HepG2 (cell line): ENCODE data around the gene CEP63. TPM values are rescaled to one million over a fixed set of nuclear protein-coding genes. Genes with fewer than 3 reads are reported as not detected.

Experiments used
- AGO2 ChIP-seq: fragments of 200-400 bp; formaldehyde crosslinking; optimal IDR thresholded peaks from 2 replicates; pipeline ENCODE3; 2017; ENCODE audit warnings: mild to moderate bottlenecking, low read depth, low read length, moderate library complexity
- ARNTL ChIP-seq: sonication (generic); formaldehyde crosslinking; IDR thresholded peaks from 2 replicates; pipeline ENCODE4 v1.4.0; 2020; ENCODE audit warnings: mild to moderate bottlenecking, missing genetic modification reagents
- FOXO4 ChIP-seq: sonication (generic); formaldehyde crosslinking; conservative IDR thresholded peaks from 2 replicates; pipeline ENCODE4 v1.8.1; 2023; ENCODE audit warnings: missing genetic modification reagents
- HCFC1 ChIP-seq: fragments of 150-350 bp; IDR thresholded peaks from 2 replicates; pipeline ENCODE4 v1.6.1; 2014; ENCODE audit warnings: low read depth, low read length
- NCOA1 ChIP-seq: sonication (generic); formaldehyde crosslinking; IDR thresholded peaks from 2 replicates; pipeline ENCODE4 v1.9.0; 2021; ENCODE audit warnings: missing genetic modification reagents
- NKX3-1 ChIP-seq: sonication (generic); formaldehyde crosslinking; IDR thresholded peaks from 2 replicates; pipeline ENCODE4 v1.5.0; 2020; ENCODE audit warnings: missing genetic modification reagents
- REPIN1 ChIP-seq: sonication (generic); formaldehyde crosslinking; IDR thresholded peaks from 2 replicates; pipeline ENCODE4 v1.8.0; 2022; ENCODE audit warnings: missing genetic modification reagents, low read depth, mild to moderate bottlenecking, borderline replicate concordance
- RNF2 ChIP-seq: fragments of 450-650 bp; conservative IDR thresholded peaks from 2 replicates; pipeline ENCODE4 v1.6.1; 2016; ENCODE audit warnings: low read depth
- SMYD3 ChIP-seq: sonication (generic); formaldehyde crosslinking; IDR thresholded peaks from 2 replicates; pipeline ENCODE4 v1.8.1; 2023; ENCODE audit warnings: mild to moderate bottlenecking, missing genetic modification reagents
- THAP9 ChIP-seq: sonication (generic); formaldehyde crosslinking; IDR thresholded peaks from 2 replicates; pipeline ENCODE4; 2020; ENCODE audit warnings: missing genetic modification reagents, mild to moderate bottlenecking, borderline replicate concordance
- THYN1 ChIP-seq: sonication (generic); formaldehyde crosslinking; IDR thresholded peaks from 2 replicates; pipeline ENCODE4 v1.8.1; 2023; ENCODE audit warnings: low read depth, mild to moderate bottlenecking, moderate library complexity, missing genetic modification reagents, borderline replicate concordance
- ZBTB42 ChIP-seq: sonication (generic); formaldehyde crosslinking; IDR thresholded peaks from 2 replicates; pipeline ENCODE4 v1.5.0; 2020; ENCODE audit warnings: mild to moderate bottlenecking, missing genetic modification reagents
- ZNF142 ChIP-seq: sonication (generic); formaldehyde crosslinking; IDR thresholded peaks from 2 replicates; pipeline ENCODE4 v1.4.0; 2020; ENCODE audit warnings: missing genetic modification reagents
- ZNF160 ChIP-seq: sonication (generic); formaldehyde crosslinking; IDR thresholded peaks from 2 replicates; pipeline ENCODE4 v1.8.0; 2022; ENCODE audit warnings: mild to moderate bottlenecking, inconsistent platforms, missing genetic modification reagents
- ZNF20 ChIP-seq: sonication (generic); formaldehyde crosslinking; IDR thresholded peaks from 2 replicates; pipeline ENCODE4 v1.4.0; 2020; ENCODE audit warnings: mild to moderate bottlenecking, moderate library complexity, missing genetic modification reagents
- ZNF264 ChIP-seq: sonication (generic); formaldehyde crosslinking; IDR thresholded peaks from 2 replicates; pipeline ENCODE4 v1.4.0; 2020; ENCODE audit warnings: missing genetic modification reagents
- ZNF33B ChIP-seq: sonication (generic); formaldehyde crosslinking; IDR thresholded peaks from 2 replicates; pipeline ENCODE4 v1.5.1; 2020; ENCODE audit warnings: mild to moderate bottlenecking, missing genetic modification reagents
- ZNF569 ChIP-seq: sonication (generic); formaldehyde crosslinking; IDR thresholded peaks from 2 replicates; pipeline ENCODE4 v1.5.0; 2020; ENCODE audit warnings: mild to moderate bottlenecking, missing genetic modification reagents, moderate library complexity, borderline replicate concordance
- ZNF672 ChIP-seq: sonication (generic); formaldehyde crosslinking; IDR thresholded peaks from 2 replicates; pipeline ENCODE4 v1.8.1; 2022; ENCODE audit warnings: missing genetic modification reagents
- polyA plus RNA-seq, 8 experiments: library from polyadenylated mRNA; depleted of rRNA in 3 of 8; stranded (reverse) in 7 of 8; unstranded in 1 of 8; fragments of >200 nt; fragmentation: Illumina TruSeq in 4 of 8; extraction: Trizol in 4 of 8; gene quantifications; 2 replicates each; pipeline versions ENCODE4 v1.2.1 to v1.2.3, GENCODE V29; 2011 to 2016; ENCODE audit warnings: low read depth in 4 of 8, missing spikeins in 1 of 8, mixed read lengths in 1 of 8; ENCODE audit not compliant: insufficient read depth in 1 of 8
- total RNA-seq, 5 experiments: library from RNA; depleted of rRNA; stranded (reverse); fragments of >200 nt; fragmentation: Illumina TruSeq; extraction: Trizol; gene quantifications; 2 replicates each; pipeline ENCODE4 v1.2.3, GENCODE V29; 2016; ENCODE audit warnings: low read depth in 1 of 5

Gene CEP63
- total and polyA plus RNA-seq, 2 of the 13 experiments (the other 11 are each of a cell fraction or from before 2014, with no cell fraction given) = 7.2 to 18.4 TPM

DNA sequence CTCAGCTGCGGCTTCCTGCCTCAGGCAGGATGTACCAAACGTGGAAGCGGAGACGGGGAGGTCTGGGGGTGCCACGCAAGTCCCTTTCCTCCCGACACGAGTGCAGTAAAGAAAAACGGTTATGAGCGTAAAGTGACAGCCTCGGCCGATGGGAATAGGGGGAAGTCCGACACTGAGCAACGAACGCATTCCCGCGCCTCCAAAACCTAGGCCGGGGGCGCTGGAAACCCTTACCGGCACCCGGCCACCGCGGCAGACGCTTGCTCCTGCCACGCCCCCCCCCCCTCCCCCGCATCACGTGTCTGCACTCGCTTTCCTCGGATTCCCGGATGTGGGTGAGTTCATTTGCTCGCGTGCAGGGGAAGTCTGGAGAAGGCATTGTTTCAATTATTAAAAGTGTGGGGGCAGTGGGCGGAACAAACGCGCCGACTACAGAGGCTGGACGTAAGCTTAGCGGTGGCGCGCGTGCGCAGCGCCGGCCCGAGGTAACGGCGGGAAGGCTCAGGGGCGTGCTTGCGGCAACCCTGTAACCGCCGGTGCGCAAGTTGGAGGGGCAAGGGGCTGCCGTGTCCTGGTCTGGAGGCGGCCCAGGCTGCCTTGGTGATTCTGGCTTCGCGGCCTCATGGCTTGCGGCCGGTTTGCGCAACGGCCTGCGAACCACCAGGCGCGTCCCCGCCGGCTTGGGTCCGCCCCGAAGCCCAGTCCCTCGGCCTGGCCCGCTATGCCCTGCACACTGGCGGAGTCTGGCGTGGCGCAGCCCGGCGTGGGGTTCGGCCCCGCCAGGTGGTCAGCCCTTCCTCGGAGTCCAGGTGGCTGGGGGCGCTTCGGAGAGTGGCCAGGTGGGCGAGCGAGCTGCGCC is at the start of gene CEP63, which contains the start of gene ANAPC13 (continued):
- TF ChIP-seq ZNF142 (CRISPR knock-in tag) = no peak; the same call in 1 of the 2 replicates
- peak; percentile 69 for TF ChIP-seq AGO2
- TF ChIP-seq ZBTB42 = no peak
- no peak; the same call in 1 of the 2 replicates for TF ChIP-seq RNF2
- peak; percentile 94 for TF ChIP-seq ARNTL (CRISPR knock-in tag)
- 0 out of 2 replicates have a peak, but pooled peaks have one; percentile 30 for TF ChIP-seq FOXO4 (CRISPR knock-in tag)
- no peak; the same call in 1 of the 2 replicates for TF ChIP-seq ZNF20 (CRISPR knock-in tag)
- TF ChIP-seq NKX3-1 (CRISPR knock-in tag) = peak; percentile 29; the same call in 1 of the 2 replicates
- peak; percentile 86; the same call in 1 of the 2 replicates for TF ChIP-seq THAP9
- TF ChIP-seq ZNF33B (CRISPR knock-in tag) = no peak
- TF ChIP-seq ZNF672 (CRISPR knock-in tag) = no peak
- TF ChIP-seq ZNF264 (CRISPR knock-in tag) = peak; percentile 85
- TF ChIP-seq NCOA1 (CRISPR knock-in tag) = no peak
- no peak for TF ChIP-seq ZNF160
- peak; percentile 26; the same call in 1 of the 2 replicates for TF ChIP-seq HCFC1
- no peak for TF ChIP-seq THYN1 (CRISPR knock-in tag)
- TF ChIP-seq REPIN1 (CRISPR knock-in tag) = no peak; the same call in 1 of the 2 replicates
- no peak for TF ChIP-seq SMYD3 (CRISPR knock-in tag)
- no peak for TF ChIP-seq ZNF569 (CRISPR knock-in tag)
